Mesenchymal stem cell (in vitro differentiated cells and primary cell): Measurements from ENCODE around the gene CMTM3.

ENCODE experiments used
- DNase-seq: peaks from one replicate; pipeline ENCODE4 v3.0.0-alpha.2; 2013
- H2AFZ ChIP-seq: one replicate; pipeline ENCODE4 v1.6.1; 2013; ENCODE audit warnings: low read depth, mild to moderate bottlenecking, control low read depth, inconsistent platforms, low read length, moderate library complexity
- H2AK5ac ChIP-seq: 2 replicates; pipeline ENCODE4 v1.6.1; 2013; ENCODE audit warnings: low read length, moderate library complexity, mild to moderate bottlenecking, inconsistent platforms; ENCODE audit not compliant: severe bottlenecking
- H2BK120ac ChIP-seq: one replicate; pipeline ENCODE4 v1.6.1; 2013; ENCODE audit warnings: low read depth, mild to moderate bottlenecking, inconsistent platforms, low read length, moderate library complexity
- H2BK12ac ChIP-seq, 2 experiments: one replicate each; pipeline ENCODE4 v1.6.1; 2013; ENCODE audit warnings: inconsistent platforms in 2 of 2, low read length in 2 of 2, mild to moderate bottlenecking in 2 of 2, moderate library complexity in 2 of 2, control low read depth in 1 of 2
- H2BK15ac ChIP-seq: one replicate; pipeline ENCODE4 v1.6.1; 2013; ENCODE audit warnings: mild to moderate bottlenecking, low read depth, inconsistent platforms; ENCODE audit not compliant: poor library complexity, severe bottlenecking
- H2BK5ac ChIP-seq: 2 replicates; pipeline ENCODE4 v1.6.1; 2013; ENCODE audit warnings: low read depth, mild to moderate bottlenecking, low read length, control low read depth, inconsistent platforms; ENCODE audit not compliant: poor library complexity, severe bottlenecking
- H3K14ac ChIP-seq, 2 experiments: one replicate each; pipeline ENCODE4 v1.6.1; 2013; ENCODE audit warnings: inconsistent platforms in 2 of 2, low read length in 2 of 2, control low read depth in 1 of 2, mild to moderate bottlenecking in 1 of 2, moderate library complexity in 1 of 2
- H3K18ac ChIP-seq, 2 experiments: one replicate each; pipeline ENCODE4 v1.6.1; 2013; ENCODE audit warnings: inconsistent platforms in 2 of 2, low read length in 2 of 2, control low read depth in 1 of 2, low read depth in 1 of 2, mild to moderate bottlenecking in 1 of 2
- H3K23ac ChIP-seq, 2 experiments: one replicate each; pipeline ENCODE4 v1.6.1; 2013; ENCODE audit warnings: inconsistent platforms in 2 of 2, low read length in 2 of 2, mild to moderate bottlenecking in 2 of 2, moderate library complexity in 2 of 2, control low read depth in 1 of 2
- H3K27ac ChIP-seq: 2 replicates; pipeline ENCODE4 v1.5.1; 2013; ENCODE audit warnings: mild to moderate bottlenecking, moderate library complexity, low read length, control low read depth, inconsistent platforms; ENCODE audit not compliant: poor library complexity, severe bottlenecking
- H3K27me3 ChIP-seq, 2 experiments: 2 replicates each; pipeline versions ENCODE4 v1.6.1 to v1.7.0; 2013; ENCODE audit warnings: low read length in 2 of 2, mild to moderate bottlenecking in 2 of 2, moderate library complexity in 2 of 2, control low read depth in 1 of 2, inconsistent platforms in 1 of 2; ENCODE audit not compliant: control insufficient read depth in 1 of 2, insufficient read depth in 1 of 2
- H3K36me3 ChIP-seq, 2 experiments: 2 replicates each; pipeline versions ENCODE4 v1.6.1 to v1.7.0; 2013; ENCODE audit warnings: low read length in 2 of 2, control low read depth in 1 of 2, inconsistent platforms in 1 of 2, low read depth in 1 of 2, mild to moderate bottlenecking in 1 of 2; ENCODE audit not compliant: insufficient read depth in 2 of 2, control insufficient read depth in 1 of 2
- H3K4ac ChIP-seq, 2 experiments: one replicate each; pipeline ENCODE4 v1.6.1; 2013; ENCODE audit warnings: inconsistent platforms in 2 of 2, low read length in 2 of 2, mild to moderate bottlenecking in 2 of 2, moderate library complexity in 2 of 2, control low read depth in 1 of 2, low read depth in 1 of 2
- H3K4me1 ChIP-seq: 2 replicates; pipeline ENCODE4 v1.6.1; 2013; ENCODE audit warnings: low read depth, low read length, control low read depth; ENCODE audit not compliant: control insufficient read depth, insufficient read depth
- H3K4me2 ChIP-seq: 2 replicates; pipeline ENCODE4 v1.6.1; 2013; ENCODE audit warnings: low read length, mild to moderate bottlenecking, inconsistent platforms; ENCODE audit not compliant: poor library complexity, severe bottlenecking
- H3K4me3 ChIP-seq, 2 experiments: 2 replicates each; pipeline versions ENCODE4 v1.5.1 to v1.7.0; 2013; ENCODE audit warnings: low read length in 2 of 2, mild to moderate bottlenecking in 2 of 2, control low read depth in 1 of 2, low read depth in 1 of 2; ENCODE audit not compliant: insufficient read depth in 1 of 2
- H3K79me1 ChIP-seq: replicated peaks from 2 replicates; pipeline ENCODE4 v1.6.1; 2013; ENCODE audit warnings: mild to moderate bottlenecking, control low read depth, low read length, inconsistent platforms; ENCODE audit not compliant: poor library complexity, severe bottlenecking
- H3K9ac ChIP-seq: 2 replicates; pipeline ENCODE4 v1.7.0; 2013; ENCODE audit warnings: mild to moderate bottlenecking, low read length, moderate library complexity
- H3K9me3 ChIP-seq: 2 replicates; pipeline ENCODE4 v1.7.0; 2013; ENCODE audit warnings: mild to moderate bottlenecking, low read length; ENCODE audit not compliant: control insufficient read depth
- H4K8ac ChIP-seq: one replicate; pipeline ENCODE4 v1.6.1; 2013; ENCODE audit warnings: inconsistent platforms, mild to moderate bottlenecking, low read length, moderate library complexity
- H4K91ac ChIP-seq: one replicate; pipeline ENCODE4 v1.6.1; 2013; ENCODE audit warnings: mild to moderate bottlenecking, low read length, inconsistent platforms
- WGBS: methylation state at CpG from one replicate; pipeline ENCODE4 v1.1.7; 2013; ENCODE audit warnings: mixed read lengths; 5-methylcytosine and 5-hydroxymethylcytosine counted together

The CMTM3 gene

DNA sequence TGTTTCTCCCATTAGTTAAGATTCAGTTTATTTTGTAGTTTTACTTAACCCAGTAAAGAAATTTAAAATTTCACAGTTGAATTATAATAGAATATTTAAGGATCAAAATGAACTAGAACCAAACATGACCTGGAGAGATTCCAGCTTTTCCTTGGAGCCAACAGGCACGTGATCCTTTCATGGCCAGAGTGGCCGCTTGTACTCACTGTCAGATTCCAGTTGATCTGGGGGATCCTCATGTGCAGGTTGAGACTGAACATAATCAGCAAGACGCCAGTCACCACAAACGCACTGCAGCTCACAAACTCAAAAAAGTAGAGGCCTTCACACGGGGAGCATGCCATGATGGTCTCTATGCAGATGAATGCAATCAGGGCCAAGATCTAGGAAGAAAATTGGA lies 31.7 kb downstream of the CMTM3 start:
- no peak overlapping the region for H3K4me3 ChIP-seq
- no peak overlapping the region for H3K4ac ChIP-seq
- H3K9ac ChIP-seq = no peak overlapping the region
- no peaks in the 10 kb centered on the region for H3K27me3 ChIP-seq
- H2AK5ac ChIP-seq = no peak overlapping the region
- H2BK5ac ChIP-seq = no peak overlapping the region
- no peak for DNase-seq
- WGBS = 97% methylated on average over 4 of the region's 5 CpGs
- H3K36me3 ChIP-seq = peaks cover 4 to 19% of the 10 kb centered on the region in 2 experiments
- H3K4me1 ChIP-seq = no peaks in the 10 kb centered on the region
- no peak overlapping the region for H2BK120ac ChIP-seq
- no peaks in the 10 kb centered on the region for H3K9me3 ChIP-seq
- H3K14ac ChIP-seq = no peak overlapping the region
- H3K23ac ChIP-seq = no peak overlapping the region
- H3K18ac ChIP-seq = no peak overlapping the region
- H2BK15ac ChIP-seq = no peak overlapping the region
- H4K8ac ChIP-seq = no peak overlapping the region
- no peak overlapping the region for H3K4me2 ChIP-seq
- H4K91ac ChIP-seq = no peak overlapping the region
- no peak overlapping the region for H2AFZ ChIP-seq
- peaks cover 24% of the 10 kb centered on the region for H3K79me1 ChIP-seq
- no peak overlapping the region for H2BK12ac ChIP-seq
- no peak overlapping the region for H3K27ac ChIP-seq

DNA sequence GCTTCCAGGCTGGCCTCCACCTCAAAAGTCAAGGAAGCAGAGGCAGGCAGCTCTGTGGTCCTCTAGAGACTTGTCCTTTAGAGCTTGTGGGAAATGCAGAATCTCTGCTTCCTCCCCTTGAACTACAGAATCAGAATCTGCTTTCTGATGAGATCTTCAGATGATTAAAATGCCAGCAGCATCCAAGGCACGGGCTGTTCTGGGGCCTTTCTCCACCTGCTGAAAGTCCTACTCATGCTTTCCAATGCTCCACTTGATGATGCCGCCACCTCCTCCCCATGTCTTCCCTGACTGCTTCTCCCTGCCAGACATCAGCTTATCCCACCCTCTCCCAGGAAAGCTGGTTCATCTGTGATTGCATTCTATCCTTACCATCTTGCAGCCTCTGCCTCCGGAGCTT lies 33.3 kb downstream of the CMTM3 start:
- 95% methylated on average over 3 of the region's 3 CpGs for WGBS
- H4K91ac ChIP-seq = peak overlapping the region; percentile 39
- no peak overlapping the region for H2AFZ ChIP-seq
- H3K4me1 ChIP-seq = no peaks in the 10 kb centered on the region
- H4K8ac ChIP-seq = no peak overlapping the region
- no peak overlapping the region for H3K4me2 ChIP-seq
- H2AK5ac ChIP-seq = no peak overlapping the region
- H2BK15ac ChIP-seq = no peak overlapping the region
- no peak overlapping the region for H2BK5ac ChIP-seq
- no peak overlapping the region for H2BK12ac ChIP-seq
- H3K9me3 ChIP-seq = no peaks in the 10 kb centered on the region
- no peak overlapping the region for H3K9ac ChIP-seq
- H3K79me1 ChIP-seq = peaks cover 20% of the 10 kb centered on the region
- H3K14ac ChIP-seq = no peak overlapping the region
- H3K27ac ChIP-seq = no peak overlapping the region
- DNase-seq = no peak
- no peak overlapping the region for H3K4me3 ChIP-seq
- no peak overlapping the region for H3K18ac ChIP-seq
- H3K27me3 ChIP-seq = no peaks in the 10 kb centered on the region
- H3K4ac ChIP-seq = no peak overlapping the region
- no peak overlapping the region for H2BK120ac ChIP-seq
- H3K36me3 ChIP-seq = peaks cover 4 to 12% of the 10 kb centered on the region in 2 experiments
- H3K23ac ChIP-seq = no peak overlapping the region

DNA sequence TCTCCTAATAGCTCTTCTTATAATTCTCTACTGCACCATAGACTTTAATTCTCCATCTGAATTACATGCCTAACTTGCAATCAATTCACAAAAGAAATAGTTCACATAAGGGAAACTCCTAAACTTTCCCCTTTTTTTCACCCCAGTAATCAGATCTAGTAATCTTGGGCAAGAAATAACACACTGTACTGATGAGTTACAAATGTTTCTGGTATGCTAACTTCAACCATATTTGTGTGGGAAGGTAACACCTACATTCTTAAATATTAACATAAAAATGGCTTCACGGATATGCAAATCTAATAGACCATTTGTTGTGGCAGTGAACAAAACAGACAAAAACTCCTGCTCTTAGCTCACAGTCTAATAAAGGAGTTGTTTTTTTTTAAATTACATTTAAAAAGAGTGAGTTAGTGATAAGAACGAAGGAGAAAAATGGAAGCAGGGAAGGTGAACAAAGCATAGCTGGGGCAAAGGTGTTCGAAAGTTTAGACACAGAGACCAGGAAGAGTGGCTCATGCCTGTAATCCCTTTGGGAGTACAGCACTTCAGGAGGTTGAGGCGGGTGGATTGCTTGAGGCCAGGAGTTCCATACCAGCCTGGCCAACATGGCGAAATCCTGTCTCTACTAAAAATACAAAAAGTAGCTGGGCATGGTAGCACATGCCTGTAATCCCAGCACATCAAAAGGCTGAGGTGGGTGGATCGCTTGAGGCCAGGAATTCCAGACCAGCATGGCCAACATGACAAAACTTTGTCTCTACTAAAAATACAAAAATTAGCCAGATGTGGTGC lies 34.8 kb downstream of the CMTM3 start:
- H2BK120ac ChIP-seq = no peak overlapping the region
- H4K8ac ChIP-seq = no peak overlapping the region
- no peak overlapping the region for H2BK5ac ChIP-seq
- H3K23ac ChIP-seq = no peak overlapping the region
- H3K27me3 ChIP-seq = no peaks in the 10 kb centered on the region
- H3K4me2 ChIP-seq = no peak overlapping the region
- H2BK12ac ChIP-seq = no peak overlapping the region
- H3K9ac ChIP-seq = no peak overlapping the region
- H2AFZ ChIP-seq = no peak overlapping the region
- H3K9me3 ChIP-seq = no peaks in the 10 kb centered on the region
- no peak overlapping the region for H4K91ac ChIP-seq
- no peak overlapping the region for H3K18ac ChIP-seq
- H3K4me3 ChIP-seq = no peak overlapping the region
- peaks cover 19% of the 10 kb centered on the region for H3K79me1 ChIP-seq
- DNase-seq = no peak
- no peak overlapping the region for H2AK5ac ChIP-seq
- H3K4me1 ChIP-seq = no peaks in the 10 kb centered on the region
- H2BK15ac ChIP-seq = no peak overlapping the region
- no peak overlapping the region for H3K4ac ChIP-seq
- H3K36me3 ChIP-seq = peaks cover 4 to 6% of the 10 kb centered on the region in 2 experiments
- no peak overlapping the region for H3K27ac ChIP-seq
- 93% methylated on average over 5 of the region's 6 CpGs for WGBS
- no peak overlapping the region for H3K14ac ChIP-seq

GRCh38 chr16:66640724-66641314 lies 36.3 kb downstream of the CMTM3 start:
- H2BK120ac ChIP-seq = no peak overlapping the region
- no peak overlapping the region for H3K27ac ChIP-seq
- no peaks in the 10 kb centered on the region for H3K9me3 ChIP-seq
- no peak overlapping the region for H2BK5ac ChIP-seq
- 92% methylated on average over 3 of the region's 3 CpGs for WGBS
- no peak overlapping the region for H2BK12ac ChIP-seq
- peaks cover 22% of the 10 kb centered on the region for H3K79me1 ChIP-seq
- no peak overlapping the region for H3K4me2 ChIP-seq
- peaks cover under 1 to 3% of the 10 kb centered on the region in 2 experiments for H3K36me3 ChIP-seq
- H2AK5ac ChIP-seq = no peak overlapping the region
- no peak overlapping the region for H3K4ac ChIP-seq
- H3K4me3 ChIP-seq = no peak overlapping the region
- H4K91ac ChIP-seq = no peak overlapping the region
- H3K14ac ChIP-seq = no peak overlapping the region
- no peaks in the 10 kb centered on the region for H3K27me3 ChIP-seq
- no peak overlapping the region for H3K18ac ChIP-seq
- no peaks in the 10 kb centered on the region for H3K4me1 ChIP-seq
- no peak overlapping the region for H3K23ac ChIP-seq
- no peak overlapping the region for H2BK15ac ChIP-seq
- no peak overlapping the region for H4K8ac ChIP-seq
- no peak overlapping the region for H2AFZ ChIP-seq
- H3K9ac ChIP-seq = no peak overlapping the region
- DNase-seq = no peak
